GM19238 (cell line): ENCODE measurements around the gene RGL1.

Experiments used
- DNase-seq: peaks from one replicate; pipeline ENCODE4 v3.0.0; 2011; ENCODE audit warnings: low spot score; ENCODE audit not compliant: insufficient read length

The RGL1 gene

GRCh38 chr1:183914891-183915290 is 110.0 kb downstream of the RGL1 start:
- DNase-seq, result no peak

- peak; percentile 35 for DNase-seq
Measured at GRCh38 chr1:183915625-183916510, 110.9 kb downstream of the RGL1 start.

- no peak for DNase-seq
Measured at GRCh38 chr1:183916574-183916973, 111.7 kb downstream of the RGL1 start.

- DNase-seq, result no peak
Measured at GRCh38 chr1:183918589-183918988, 113.7 kb downstream of the RGL1 start.

- DNase-seq, result no peak
Measured at GRCh38 chr1:183920651-183921050, 115.7 kb downstream of the RGL1 start.

GRCh38 chr1:183922197-183922596 is 117.3 kb downstream of the RGL1 start:
- no peak for DNase-seq

GRCh38 chr1:183925947-183926346 is 121.0 kb downstream of the RGL1 start:
- DNase-seq, result no peak

- no peak for DNase-seq
Measured at GRCh38 chr1:183926983-183927382, 122.1 kb downstream of the RGL1 start.

- DNase-seq, result no peak
Measured at GRCh38 chr1:183931646-183932271, 126.8 kb downstream of the RGL1 start.

GRCh38 chr1:183932412-183932811 is 127.5 kb downstream of the RGL1 start:
- no peak for DNase-seq

DNA sequence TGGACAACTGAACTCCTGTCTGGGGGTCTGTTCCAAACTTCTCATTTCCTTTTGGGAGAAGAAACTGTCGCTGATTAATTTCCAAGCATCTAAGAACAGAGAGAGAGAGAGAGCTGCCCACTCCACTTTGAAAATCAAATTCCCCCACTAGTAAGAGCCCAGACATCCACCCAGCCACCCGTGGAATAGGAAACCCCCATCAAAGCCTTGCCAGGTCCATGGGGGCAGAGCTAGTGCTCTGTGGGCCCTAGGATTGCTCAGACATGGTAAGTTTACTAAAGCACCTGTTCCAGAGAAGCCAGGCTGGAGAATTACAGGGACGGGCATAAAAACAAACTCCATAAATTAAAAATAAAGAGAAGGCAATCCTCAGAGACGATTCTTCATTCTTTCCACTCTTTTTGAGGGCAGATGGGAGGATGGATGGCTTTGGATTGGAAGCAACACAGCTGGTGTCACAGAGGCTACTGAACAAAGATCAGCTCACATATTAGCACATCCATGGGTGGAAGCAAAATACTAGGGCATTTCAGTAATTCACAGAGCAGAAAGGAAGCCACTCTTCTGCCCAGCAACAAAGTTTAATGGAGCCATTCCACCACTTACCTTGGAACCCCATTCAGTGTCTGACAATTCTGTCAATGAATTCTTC is 128.7 kb downstream of the RGL1 start:
- no peak for DNase-seq

DNA sequence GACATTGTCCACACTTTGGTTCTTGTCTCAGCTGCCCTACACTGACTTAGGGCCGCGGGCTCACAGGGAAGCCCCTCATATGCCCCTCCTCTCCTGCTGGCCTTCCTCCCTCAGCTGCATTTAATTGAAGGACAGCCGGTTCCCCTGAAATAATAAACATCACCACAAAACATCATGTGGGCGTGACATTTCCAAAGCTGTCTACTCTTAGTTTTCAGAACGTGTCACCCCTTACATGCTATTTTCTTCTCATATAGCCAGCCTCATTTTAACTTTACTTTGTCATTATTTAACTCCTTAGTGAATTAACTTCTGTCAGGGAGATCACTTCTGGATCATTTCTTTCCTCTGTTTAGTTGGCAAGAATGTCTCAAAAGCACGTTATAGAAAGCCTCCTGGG is 129.4 kb downstream of the RGL1 start:
- DNase-seq, result no peak

GRCh38 chr1:183936009-183936408 is 131.1 kb downstream of the RGL1 start:
- DNase-seq, result no peak

- no peak for DNase-seq
Measured at GRCh38 chr1:183936791-183937190, 131.9 kb downstream of the RGL1 start.

- DNase-seq, result no peak
Measured at GRCh38 chr1:183937611-183938010, 132.7 kb downstream of the RGL1 start.

DNA sequence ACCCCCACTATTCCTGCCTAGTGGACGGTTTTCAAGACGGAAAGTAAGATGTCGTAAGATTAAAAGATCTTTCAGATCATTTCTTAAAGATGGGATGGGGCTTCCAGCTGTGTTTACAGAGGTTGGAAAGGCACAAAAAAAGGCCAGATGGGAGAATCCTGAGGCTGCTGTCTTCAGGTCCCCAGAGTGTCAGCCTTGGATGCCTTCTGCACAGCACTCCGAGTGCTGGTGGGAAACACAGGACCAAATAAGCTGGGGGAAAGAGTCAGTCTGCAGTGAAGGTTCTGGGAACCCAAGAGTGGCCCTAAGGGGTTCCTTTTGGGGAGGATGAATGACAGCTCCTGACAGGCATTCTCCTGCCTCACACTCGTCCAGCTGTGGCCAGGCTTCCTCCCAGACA is 136.1 kb downstream of the RGL1 start:
- DNase-seq, result no peak

GRCh38 chr1:183942933-183943693 is 138.2 kb downstream of the RGL1 start:
- no peak for DNase-seq

DNA sequence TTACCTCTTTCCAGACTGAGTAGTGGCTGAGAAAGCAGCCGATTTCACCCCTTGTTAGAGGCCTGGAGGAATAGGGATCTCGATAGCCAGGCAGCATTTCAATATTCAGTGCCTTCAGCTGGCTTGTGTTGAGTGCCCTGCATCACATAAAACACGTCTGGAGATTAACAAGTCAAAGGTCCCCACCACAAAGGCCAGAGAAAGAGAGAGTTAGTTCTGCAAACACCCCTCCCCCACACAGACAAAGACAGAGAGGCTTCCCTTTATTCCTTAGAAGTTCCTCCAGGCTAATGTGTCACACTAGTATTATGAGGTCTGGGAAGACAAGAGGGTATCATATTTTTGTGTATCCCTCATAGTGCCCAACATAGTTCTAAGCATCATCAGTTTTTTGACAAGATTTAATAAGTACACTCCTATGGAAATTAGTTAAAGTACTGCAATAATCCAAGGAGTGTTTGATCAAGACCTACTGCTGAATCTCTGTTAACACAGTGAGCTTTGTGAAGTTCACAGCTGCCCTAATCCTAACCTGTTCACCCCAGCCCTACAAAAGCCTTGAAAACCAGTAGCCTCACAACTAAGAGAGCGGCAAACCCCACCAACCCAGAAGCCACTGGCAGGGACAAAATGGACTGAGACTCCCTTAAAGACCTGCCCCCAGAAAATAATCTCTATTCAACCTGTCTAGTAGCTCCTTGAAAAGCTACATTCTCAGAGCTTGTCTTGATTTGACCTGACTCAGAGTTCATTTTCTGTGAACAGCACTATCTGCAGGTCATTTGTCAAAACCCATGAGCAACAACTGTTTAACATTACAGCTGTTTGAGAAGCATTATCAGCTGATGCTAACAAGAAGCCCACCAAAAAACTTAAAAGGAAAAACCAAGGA is 140.8 kb downstream of the RGL1 start:
- no peak for DNase-seq

GRCh38 chr1:183946320-183946613 is 141.3 kb downstream of the RGL1 start:
- no peak for DNase-seq

- no peak for DNase-seq
Measured at GRCh38 chr1:183947988-183948387, 143.1 kb downstream of the RGL1 start.

DNA sequence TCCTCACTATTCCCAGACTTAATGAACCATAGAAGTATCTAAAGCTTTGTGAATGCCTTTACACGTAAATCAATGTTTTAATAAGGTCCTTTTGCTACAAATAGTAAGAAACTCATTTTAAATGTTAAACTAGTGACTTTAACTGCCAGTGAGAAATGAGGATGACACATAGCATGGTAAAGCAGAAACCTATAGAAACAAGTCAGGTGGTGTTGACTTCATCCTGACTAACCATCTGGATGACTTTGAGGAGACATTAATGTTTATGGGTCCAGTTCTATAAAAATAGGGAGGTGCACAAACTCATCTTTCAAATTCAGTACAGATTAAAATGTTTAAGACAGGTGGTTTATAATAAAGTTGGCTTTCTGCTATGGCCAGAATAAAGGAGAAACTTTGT is 147.2 kb downstream of the RGL1 start:
- no peak for DNase-seq
